Measurements from ENCODE around the gene NMNAT1.
"Not testable (repeated sequence)": the region's sequence is repeated elsewhere in the genome, so short reads cannot be mapped to it uniquely, and the experiment has no call there.

DNA sequence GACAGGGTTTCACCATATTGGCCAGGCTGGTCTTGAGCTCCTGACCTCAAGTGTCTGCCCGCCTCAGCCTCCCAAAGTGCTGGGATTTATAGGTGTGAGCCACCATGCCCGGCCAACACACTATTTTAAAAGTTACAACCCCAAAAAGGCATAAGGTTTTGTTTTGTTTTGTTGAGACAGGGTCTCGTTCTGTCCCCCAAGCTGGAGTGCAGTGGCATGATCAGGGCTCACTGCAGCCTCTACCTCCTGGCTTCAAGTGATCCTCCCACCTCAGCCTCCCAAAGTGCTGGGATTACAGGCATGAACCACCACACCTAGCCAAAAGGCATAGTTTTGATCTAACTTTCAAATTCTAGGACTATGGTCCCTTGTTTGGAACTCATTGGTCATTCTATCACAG, 25.8 kb upstream of the NMNAT1 start:
- TF ChIP-seq, protein P1, sequence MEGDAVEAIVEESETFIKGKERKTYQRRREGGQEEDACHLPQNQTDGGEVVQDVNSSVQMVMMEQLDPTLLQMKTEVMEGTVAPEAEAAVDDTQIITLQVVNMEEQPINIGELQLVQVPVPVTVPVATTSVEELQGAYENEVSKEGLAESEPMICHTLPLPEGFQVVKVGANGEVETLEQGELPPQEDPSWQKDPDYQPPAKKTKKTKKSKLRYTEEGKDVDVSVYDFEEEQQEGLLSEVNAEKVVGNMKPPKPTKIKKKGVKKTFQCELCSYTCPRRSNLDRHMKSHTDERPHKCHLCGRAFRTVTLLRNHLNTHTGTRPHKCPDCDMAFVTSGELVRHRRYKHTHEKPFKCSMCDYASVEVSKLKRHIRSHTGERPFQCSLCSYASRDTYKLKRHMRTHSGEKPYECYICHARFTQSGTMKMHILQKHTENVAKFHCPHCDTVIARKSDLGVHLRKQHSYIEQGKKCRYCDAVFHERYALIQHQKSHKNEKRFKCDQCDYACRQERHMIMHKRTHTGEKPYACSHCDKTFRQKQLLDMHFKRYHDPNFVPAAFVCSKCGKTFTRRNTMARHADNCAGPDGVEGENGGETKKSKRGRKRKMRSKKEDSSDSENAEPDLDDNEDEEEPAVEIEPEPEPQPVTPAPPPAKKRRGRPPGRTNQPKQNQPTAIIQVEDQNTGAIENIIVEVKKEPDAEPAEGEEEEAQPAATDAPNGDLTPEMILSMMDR (IDR thresholded peaks at IDR 0.05): not testable (repeated sequence)
- TF ChIP-seq ZFX (IDR thresholded peaks at IDR 0.05; ENCODE audit: borderline replicate concordance): not testable (repeated sequence)
